ENCODE measurements around the gene CYFIP1.
"Not testable (repeated sequence)": the region's sequence is repeated elsewhere in the genome, so short reads cannot be mapped to it uniquely, and the experiment has no call there.

Gene CYFIP1

GRCh38 chr15:22980189-22981050 is at the start of gene CYFIP1:
TSS of gene CYFIP1 (minus strand) at chr15:22980368. CDS start at chr15:22947285, 33,083 bp downstream.
- TF ChIP-seq, protein P1, sequence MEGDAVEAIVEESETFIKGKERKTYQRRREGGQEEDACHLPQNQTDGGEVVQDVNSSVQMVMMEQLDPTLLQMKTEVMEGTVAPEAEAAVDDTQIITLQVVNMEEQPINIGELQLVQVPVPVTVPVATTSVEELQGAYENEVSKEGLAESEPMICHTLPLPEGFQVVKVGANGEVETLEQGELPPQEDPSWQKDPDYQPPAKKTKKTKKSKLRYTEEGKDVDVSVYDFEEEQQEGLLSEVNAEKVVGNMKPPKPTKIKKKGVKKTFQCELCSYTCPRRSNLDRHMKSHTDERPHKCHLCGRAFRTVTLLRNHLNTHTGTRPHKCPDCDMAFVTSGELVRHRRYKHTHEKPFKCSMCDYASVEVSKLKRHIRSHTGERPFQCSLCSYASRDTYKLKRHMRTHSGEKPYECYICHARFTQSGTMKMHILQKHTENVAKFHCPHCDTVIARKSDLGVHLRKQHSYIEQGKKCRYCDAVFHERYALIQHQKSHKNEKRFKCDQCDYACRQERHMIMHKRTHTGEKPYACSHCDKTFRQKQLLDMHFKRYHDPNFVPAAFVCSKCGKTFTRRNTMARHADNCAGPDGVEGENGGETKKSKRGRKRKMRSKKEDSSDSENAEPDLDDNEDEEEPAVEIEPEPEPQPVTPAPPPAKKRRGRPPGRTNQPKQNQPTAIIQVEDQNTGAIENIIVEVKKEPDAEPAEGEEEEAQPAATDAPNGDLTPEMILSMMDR (IDR thresholded peaks at IDR 0.05; ENCODE audit: low read depth, low read length): no peak
- DNase-seq (ENCODE audit: extremely low read depth, low read depth): peak; percentile 58

DNA sequence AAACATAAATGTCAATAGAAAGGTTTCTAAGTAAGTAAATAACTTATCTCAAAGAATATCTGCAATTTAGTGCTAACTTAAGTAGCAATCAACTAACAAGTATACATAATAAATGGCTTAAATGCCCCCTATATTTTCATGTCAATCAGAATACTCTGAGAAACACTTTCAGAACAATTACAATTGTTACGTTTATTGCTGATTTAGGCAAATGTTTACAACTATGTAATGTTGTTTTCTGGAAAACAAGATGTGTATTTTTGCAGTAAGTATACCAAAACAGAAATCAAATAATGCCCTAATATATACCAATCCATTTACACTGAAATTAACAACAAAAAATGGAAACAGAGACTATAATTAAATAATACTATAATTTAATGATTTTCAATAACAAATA is 46.0 kb upstream of the CYFIP1 start:
- no peak for DNase-seq (ENCODE audit: extremely low read depth, low read depth)
- TF ChIP-seq, protein P1 (IDR thresholded peaks at IDR 0.05; ENCODE audit: low read depth, low read length): no peak

DNA sequence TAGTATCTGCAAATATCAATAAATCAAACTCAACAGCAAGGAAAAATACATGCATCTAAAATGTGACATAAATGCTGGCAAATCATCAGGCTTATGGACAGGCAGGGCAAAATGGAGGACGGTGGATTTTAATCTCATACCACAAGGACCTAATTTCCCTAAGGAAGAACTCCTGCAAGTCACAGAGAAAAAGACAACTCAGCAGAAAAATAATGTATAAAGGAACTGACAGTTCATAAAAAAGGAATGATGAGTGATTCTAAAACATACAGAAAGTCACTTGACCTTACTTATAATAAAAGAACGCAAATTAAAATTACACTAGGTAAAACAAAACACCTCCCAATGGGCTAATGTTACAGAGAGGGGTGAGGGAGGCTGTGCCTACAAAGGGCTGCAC is 42.0 kb upstream of the CYFIP1 start:
- TF ChIP-seq, protein P1 (IDR thresholded peaks at IDR 0.05; ENCODE audit: low read depth, low read length): no peak
- DNase-seq (ENCODE audit: extremely low read depth, low read depth): no peak

- TF ChIP-seq, protein P1 (IDR thresholded peaks at IDR 0.05; ENCODE audit: low read depth, low read length): no peak
- DNase-seq (ENCODE audit: extremely low read depth, low read depth): no peak
Observed at GRCh38 chr15:23014394-23015000, 34.3 kb upstream of the CYFIP1 start.

- DNase-seq (ENCODE audit: extremely low read depth, low read depth): no peak
- TF ChIP-seq, protein P1 (IDR thresholded peaks at IDR 0.05; ENCODE audit: low read depth, low read length): no peak
Observed at GRCh38 chr15:23013681-23014080, 33.5 kb upstream of the CYFIP1 start.

- not testable (repeated sequence) for DNase-seq (ENCODE audit: extremely low read depth, low read depth)
Observed at GRCh38 chr15:23012616-23013015, 32.4 kb upstream of the CYFIP1 start.

- no peak for DNase-seq (ENCODE audit: extremely low read depth, low read depth)
- TF ChIP-seq, protein P1 (IDR thresholded peaks at IDR 0.05; ENCODE audit: low read depth, low read length): no peak; the same call in 1 of the 2 replicates
Observed at GRCh38 chr15:23003736-23004135, 23.6 kb upstream of the CYFIP1 start.
